Epithelial cell of proximal tubule (primary cell): ENCODE measurements around the gene DIRAS1. TPM values are rescaled to one million over a fixed set of nuclear protein-coding genes. Genes with fewer than 3 reads are reported as not detected.

ENCODE experiments used
- DNase-seq: peaks from one replicate; pipeline ENCODE4 v3.0.0-alpha.2; 2011; ENCODE audit warnings: low read depth
- H3K4me3 ChIP-seq: 2 replicates; pipeline ENCODE4 v1.5.1; 2011; ENCODE audit warnings: low read depth, mild to moderate bottlenecking, low read length
- CTCF ChIP-seq: conservative IDR thresholded peaks from 2 replicates; pipeline ENCODE4 v1.5.1; 2012; ENCODE audit warnings: low read depth, mild to moderate bottlenecking, low read length
- total RNA-seq: library from RNA; depleted of rRNA; stranded (reverse); fragments of >200 nt; gene quantifications from 2 replicates; pipeline ENCODE4 v1.2.3, GENCODE V29; 2015

The DIRAS1 gene
- total RNA-seq, 1 donor from 2014 or later: not detected

- no peak overlapping the region for H3K4me3 ChIP-seq
- TF ChIP-seq CTCF: no peak
- DNase-seq: no peak
These were observed 5.9 kb upstream of the DIRAS1 start for GRCh38 chr19:2726904-2727639.

GRCh38 chr19:2726160-2726855 lies 5.1 kb upstream of the DIRAS1 start:
- DNase-seq: no peak
- H3K4me3 ChIP-seq: no peak overlapping the region
- TF ChIP-seq CTCF: no peak

DNA sequence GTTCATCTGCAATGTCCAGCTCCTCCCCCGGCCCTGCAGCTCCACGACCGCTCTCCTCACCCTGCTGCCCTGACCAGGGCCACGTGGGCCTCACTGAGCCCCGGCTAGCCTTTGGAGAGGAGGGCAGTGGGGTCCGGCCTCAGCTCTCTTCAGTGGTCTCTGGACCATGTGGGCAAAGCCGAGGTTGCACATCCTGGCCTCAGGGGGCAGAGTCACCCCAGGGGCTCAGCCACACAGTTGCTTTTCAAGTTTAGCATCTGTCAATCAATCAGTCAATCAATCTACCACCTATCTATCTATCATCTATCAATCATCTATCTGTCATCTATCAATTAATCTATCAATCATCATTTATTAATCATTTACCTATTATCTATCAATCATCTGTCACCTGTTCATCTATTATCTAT lies 3.0 kb upstream of the DIRAS1 start:
- peak; percentile 32 for TF ChIP-seq CTCF
- H3K4me3 ChIP-seq: no peak overlapping the region
- DNase-seq: no peak

DNA sequence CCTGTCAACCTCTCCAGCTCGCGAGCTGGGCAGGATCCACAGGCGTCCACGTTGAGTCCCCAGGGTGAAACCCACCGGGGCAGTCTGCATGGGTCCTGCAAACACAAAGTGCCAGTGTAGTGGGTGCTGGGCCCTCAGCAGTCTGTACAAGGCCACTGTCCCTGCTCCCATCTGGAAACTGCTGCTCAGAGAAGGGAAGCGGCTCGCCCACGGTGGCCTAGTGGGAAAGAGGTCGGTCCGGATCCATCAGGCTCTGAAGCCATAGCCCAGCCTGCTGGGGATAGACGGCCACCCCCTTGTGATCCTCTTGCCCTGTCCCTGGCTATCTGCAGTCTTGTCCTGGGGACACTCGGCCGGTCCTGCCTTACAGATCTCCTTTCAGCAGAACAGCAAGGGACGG lies 2.6 kb upstream of the DIRAS1 start:
- TF ChIP-seq CTCF: no peak
- H3K4me3 ChIP-seq: no peak overlapping the region
- DNase-seq: no peak

DNA sequence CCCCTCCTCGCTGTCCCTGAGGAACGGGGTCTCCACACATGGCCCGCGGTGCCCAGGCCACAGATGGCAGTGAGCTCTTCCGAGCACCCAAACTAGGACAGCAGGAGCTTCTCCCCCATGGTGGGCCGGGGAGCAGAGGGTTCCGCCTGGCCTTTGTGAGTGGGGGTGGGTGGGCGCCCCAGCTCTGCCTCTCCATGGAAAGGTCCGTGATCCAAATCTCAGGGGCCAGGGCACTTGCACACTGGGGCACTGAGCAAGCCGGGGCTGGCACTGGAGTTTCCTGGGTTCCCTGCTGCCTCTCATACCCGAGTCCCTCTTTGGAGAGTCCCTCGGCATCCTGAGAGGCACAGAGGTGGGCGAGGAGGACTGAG lies 2.2 kb upstream of the DIRAS1 start:
- H3K4me3 ChIP-seq: no peak overlapping the region
- TF ChIP-seq CTCF: no peak
- DNase-seq: no peak

GRCh38 chr19:2722541-2723344 lies 1.6 kb upstream of the DIRAS1 start:
- no peak for DNase-seq
- no peak for TF ChIP-seq CTCF

More at GRCh38 chr19:2722541-2723344, 1.6 kb upstream of the DIRAS1 start:
- no peak overlapping the region for H3K4me3 ChIP-seq
